Stimulated activated CD4-positive, alpha-beta T cell treated with anti-CD3 and anti-CD28 coated beads, Interleukin-4, amount 100 ng/mL, for 4 hours (primary cell): Measurements from ENCODE around the gene INKA1.
A peak's percentile ranks its signal among the peaks of the same experiment; 100 is the strongest.
"Not testable (repeated sequence)": the region's sequence is repeated elsewhere in the genome, so short reads cannot be mapped to it uniquely, and the experiment has no call there.

ENCODE experiments used
- DNase-seq, 2 experiments: peaks; one replicate each; pipeline ENCODE4 v3.0.0-alpha.2; 2020

INKA1 gene

GRCh38 chr3:49802719-49803464 is at the start of gene INKA1:
TSS of gene INKA1 (plus strand) at chr3:49803261. CDS start at chr3:49803393, 132 bp downstream.
- DNase-seq, result peak; percentile 82 to 83

GRCh38 chr3:49754536-49754935 is 48.5 kb upstream of the INKA1 start:
- no peak for DNase-seq

- no peak for DNase-seq
Measured at GRCh38 chr3:49756036-49756435, 47.0 kb upstream of the INKA1 start.

DNA sequence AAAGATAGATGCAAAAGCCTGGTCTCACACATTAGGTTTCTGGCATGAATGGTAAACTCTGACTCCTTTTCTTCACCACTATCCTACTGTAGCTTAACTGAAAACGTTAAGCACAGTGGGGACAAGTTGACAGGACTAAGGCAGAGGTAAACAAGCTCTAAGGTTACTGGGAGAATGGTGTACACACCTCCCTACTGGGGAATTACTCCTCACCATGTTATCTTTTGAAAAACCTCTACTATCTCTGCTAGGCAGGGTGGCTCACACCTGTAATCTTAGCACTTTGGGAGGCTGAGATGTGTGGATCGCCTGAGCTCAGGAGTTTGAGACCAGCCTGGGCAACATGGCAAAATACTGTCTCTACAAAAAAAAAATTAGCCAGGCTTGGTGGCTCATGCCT is 45.9 kb upstream of the INKA1 start:
- no peak for DNase-seq

GRCh38 chr3:49759226-49759625 is 43.8 kb upstream of the INKA1 start:
- no peak for DNase-seq

- no peak for DNase-seq
Measured at GRCh38 chr3:49761661-49762060, 41.4 kb upstream of the INKA1 start.

DNA sequence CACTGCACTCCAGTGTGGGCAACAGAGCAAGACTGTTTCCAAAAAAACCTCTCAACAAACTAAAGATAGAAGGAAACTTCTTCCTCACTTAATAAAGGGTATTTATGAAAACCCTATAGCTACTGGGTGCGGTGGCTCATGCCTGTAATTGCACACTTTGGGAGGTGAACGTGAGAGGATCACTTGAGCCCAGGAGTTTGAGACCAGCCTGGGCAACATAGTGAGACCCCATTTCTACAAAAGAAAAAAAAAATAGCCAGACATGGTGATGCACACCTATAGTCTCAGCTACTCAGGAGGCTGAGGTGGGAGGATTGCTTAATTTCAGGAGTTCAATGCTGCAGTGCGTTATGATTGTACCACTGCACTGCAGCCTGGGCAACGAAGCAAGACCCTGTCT is 39.1 kb upstream of the INKA1 start:
- no peak for DNase-seq

GRCh38 chr3:49769286-49769915 is 33.7 kb upstream of the INKA1 start:
- no peak for DNase-seq

- no peak for DNase-seq
Measured at GRCh38 chr3:49769926-49770325, 33.1 kb upstream of the INKA1 start.

DNA sequence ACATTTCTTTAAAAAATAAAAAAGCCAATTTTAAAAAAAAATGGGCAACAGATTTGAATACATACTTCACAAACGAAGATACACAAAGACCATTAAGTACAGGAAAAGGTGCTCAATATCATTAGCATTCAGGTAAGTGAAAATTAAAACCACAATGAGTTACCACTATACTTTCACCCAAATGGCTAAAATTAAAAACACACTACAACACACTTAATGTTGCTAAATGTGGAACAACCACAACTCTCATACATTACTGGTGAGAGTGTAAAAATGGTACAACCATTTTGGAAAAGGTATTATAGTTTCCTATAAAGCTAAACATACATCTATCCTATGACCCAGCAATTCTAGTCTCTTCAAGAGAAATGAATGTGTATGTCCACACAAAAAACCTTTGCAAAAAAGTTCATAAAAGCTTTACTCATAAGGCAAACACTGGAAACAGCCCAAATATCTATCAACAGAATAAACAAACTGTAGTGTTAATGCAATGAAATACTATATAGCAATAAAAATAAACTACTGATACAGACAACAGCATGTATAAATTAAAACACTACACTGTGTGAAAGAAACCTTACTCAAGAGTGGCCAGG is 31.6 kb upstream of the INKA1 start:
- DNase-seq, result no peak

GRCh38 chr3:49772703-49773102 is 30.4 kb upstream of the INKA1 start:
- DNase-seq, result no peak

GRCh38 chr3:49775538-49775937 is 27.5 kb upstream of the INKA1 start:
- DNase-seq, result no peak

- not testable (repeated sequence) for DNase-seq
Measured at GRCh38 chr3:49776101-49776500, 27.0 kb upstream of the INKA1 start.

DNA sequence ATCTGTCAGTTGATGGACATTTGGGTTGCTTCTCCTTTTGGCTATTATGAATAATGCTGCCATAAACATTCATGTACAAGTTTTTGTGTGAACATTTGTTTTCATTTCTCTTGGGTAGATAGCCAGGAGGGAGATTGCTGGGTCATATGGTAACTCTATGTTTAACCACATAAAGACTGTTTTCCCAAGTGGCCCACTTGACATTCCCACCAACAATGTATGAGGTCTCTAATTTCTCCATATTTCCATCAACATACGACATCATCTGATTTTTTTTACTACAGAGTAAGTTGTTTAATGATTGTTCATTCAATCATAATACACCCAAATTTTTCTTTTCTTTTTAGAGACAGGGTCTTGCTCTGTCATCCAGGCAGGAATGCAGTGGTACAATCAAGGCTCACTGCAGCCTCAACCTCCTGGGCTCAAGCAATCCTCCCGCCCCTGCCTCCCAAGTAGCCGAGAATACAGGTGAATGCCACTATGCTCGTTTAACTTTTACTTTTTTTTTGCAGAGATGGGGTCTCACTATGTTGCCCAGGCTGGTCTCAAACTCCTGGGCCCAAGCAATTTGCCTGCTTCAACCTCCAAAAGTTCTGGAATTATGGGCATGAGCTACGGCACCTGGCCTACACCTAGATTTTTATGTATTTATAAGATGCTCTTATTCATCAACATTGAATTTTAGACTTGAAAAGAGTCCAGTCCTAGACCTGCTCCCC is 23.5 kb upstream of the INKA1 start:
- no peak for DNase-seq

DNA sequence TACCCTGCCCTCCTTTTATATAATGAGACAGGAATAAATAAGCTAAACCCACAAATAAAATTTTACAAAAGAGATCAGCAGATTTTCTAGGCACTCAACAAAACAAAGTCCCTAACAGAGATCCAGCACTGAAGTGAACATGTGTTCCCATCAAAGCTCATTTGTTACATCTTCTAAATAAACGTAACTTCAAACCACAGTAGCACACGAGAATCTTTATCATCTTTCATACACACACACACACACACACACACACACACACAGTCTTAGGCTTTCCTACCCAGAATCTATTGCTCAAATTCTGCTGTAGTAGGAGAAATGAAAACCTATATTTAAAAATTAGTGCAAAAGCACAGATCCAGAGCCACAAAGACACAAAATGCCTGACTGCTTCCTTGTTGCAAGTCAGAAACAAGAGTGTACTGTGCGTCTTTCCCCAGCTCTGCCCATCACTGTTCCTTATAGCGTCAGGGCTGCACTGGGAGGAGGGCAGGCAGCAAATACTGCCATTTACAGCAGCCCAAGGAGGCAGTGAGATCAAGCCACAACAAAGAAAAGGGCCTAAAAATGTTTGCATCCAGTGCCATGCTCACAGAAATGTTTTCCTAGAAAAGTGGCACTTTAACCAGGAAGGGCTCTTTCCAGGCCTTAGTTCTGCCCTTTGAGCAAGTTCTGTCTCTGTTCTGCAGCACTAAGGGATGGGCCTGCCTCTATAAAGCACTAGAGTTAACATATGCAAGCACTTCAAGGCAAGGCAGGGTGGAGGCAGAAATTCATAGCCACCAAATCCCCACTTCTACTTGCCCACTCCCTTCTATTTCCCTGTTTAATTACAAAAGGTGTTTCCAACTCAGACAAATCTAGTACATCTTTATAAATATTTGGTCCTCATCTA is 22.7 kb upstream of the INKA1 start:
- DNase-seq, result no peak

GRCh38 chr3:49780975-49781365 is 22.1 kb upstream of the INKA1 start:
- not testable (repeated sequence) for DNase-seq

GRCh38 chr3:49781415-49782199 is 21.5 kb upstream of the INKA1 start:
- no peak for DNase-seq

DNA sequence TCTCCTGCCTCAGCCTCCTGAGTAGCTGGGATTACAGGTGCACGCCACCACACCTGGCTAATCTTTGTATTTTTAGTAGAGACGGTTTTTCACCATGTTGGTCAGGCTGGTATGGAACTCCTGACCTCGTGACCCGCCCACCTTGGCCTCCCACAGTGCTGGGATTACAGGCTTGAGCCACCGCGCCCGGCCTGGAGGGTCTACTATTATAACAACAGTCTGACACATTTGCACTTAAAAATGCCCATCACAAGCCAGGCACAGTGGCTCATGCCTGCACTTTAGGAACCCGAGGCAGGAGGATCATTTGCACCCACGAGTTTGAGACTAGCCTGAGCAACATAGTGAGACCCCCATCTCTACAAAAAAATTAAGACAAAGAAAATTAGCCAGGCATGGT is 20.8 kb upstream of the INKA1 start:
- not testable (repeated sequence) for DNase-seq

DNA sequence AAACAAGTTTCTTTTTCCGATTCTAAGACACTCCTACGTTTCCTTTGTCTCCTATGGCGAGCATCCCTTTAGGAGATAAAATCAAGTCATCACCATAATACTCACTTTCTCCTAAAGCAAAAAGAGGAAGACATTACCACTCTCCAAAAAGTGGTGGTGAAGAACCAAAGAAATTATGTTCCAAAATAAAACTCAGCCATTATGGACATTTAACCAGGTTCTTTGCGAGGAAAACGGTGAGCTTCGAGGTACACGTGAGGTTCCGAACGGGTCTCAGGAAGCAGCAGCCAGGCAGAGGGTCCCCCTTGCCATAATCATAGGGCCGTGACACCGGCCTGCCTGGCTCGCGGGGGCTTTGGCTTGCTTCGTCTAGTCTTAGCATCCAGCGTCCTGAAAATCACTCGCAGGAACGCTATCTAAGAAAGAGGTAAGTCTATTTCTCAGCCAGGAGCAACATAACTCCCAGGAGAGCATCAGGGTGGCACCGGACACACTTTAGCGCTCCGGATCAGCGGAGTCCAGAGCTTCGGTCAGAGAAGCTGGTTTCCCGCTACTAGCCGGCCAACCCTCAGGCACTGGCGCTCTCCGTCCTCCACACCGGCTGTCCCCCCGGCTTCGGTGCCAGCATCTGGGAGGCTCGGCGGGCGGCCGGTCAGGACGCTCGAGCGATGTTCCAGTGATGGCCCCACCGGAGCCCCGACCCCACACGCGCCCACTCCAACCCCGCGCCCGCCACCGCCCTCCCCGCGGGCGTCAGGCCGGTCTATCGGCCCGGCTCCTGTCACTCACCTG is 17.3 kb upstream of the INKA1 start:
- DNase-seq, result peak in 1 of 2 experiments; percentile 25

DNA sequence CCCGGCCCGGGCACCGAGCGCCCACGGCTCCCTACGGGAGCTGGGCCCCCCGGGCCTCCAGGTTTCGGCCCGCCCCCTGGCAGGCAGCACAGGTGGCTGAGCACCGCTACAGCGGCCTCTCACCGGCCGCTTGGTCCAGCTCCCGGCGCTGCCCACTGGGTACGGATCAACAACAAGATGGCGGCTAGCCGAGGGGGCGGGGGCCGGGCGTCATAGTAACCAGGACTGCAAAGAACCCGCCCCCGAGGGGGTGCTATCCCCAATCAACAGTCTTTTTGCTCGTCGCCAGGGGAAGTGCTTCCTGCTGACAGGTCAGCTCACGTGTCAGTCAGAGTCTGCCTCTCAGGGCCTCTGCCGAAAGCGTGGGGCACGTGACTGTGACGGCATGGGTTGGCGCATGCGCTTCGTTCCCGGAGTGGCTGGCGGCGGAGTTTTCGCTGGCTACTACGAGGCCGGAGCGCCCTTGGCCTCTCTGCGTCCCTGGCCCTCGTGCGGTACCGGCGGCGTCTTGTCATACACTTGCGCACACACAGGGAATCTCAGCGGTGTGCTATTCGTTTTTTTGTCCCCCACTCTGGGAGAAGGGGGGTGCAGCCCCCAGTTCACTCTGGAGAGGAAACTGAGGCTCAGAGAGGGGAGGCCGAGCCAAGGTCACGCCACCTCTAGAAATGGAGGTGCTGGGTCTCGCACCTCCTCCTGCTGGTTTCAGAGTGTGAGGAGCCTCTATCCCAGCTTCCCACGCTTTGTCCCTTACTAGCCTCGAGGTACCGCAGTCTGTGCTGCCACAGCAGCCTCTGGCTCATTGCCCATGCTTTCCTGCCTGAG is 16.5 kb upstream of the INKA1 start, which contains the start of gene IP6K1:
TSS of gene IP6K1 (minus strand) at position 186 of the 825 bp plus-strand sequence. CDS start 38,502 bp downstream, outside the sequence.
- DNase-seq, result peak; percentile 98 to 100
